Trophoblast cell (in vitro differentiated cells and primary cell): Measurements from ENCODE around the gene PADI1.

Experiments
- DNase-seq, 2 donors: peaks; one replicate each; pipeline ENCODE4 v3.0.0-alpha.2; 2016
- H2AFZ ChIP-seq: 2 replicates; pipeline ENCODE4 v1.6.1; 2013; ENCODE audit warnings: low read length, moderate library complexity, mild to moderate bottlenecking; ENCODE audit not compliant: insufficient read depth, poor library complexity
- H2AK5ac ChIP-seq: 2 replicates; pipeline ENCODE4 v1.6.1; 2013; ENCODE audit warnings: mild to moderate bottlenecking, low read length
- H2BK120ac ChIP-seq: 2 replicates; pipeline ENCODE4 v1.6.1; 2013; ENCODE audit warnings: low read length, mild to moderate bottlenecking, moderate library complexity; ENCODE audit not compliant: insufficient read depth, poor library complexity
- H2BK12ac ChIP-seq: 2 replicates; pipeline ENCODE4 v1.6.1; 2013; ENCODE audit warnings: mild to moderate bottlenecking, low read length, moderate library complexity
- H2BK5ac ChIP-seq: 2 replicates; pipeline ENCODE4 v1.6.1; 2013; ENCODE audit warnings: low read length, low read depth, moderate library complexity, mild to moderate bottlenecking; ENCODE audit not compliant: poor library complexity
- H3K14ac ChIP-seq: 2 replicates; pipeline ENCODE4 v1.6.1; 2013; ENCODE audit warnings: mild to moderate bottlenecking, low read length
- H3K18ac ChIP-seq: 2 replicates; pipeline ENCODE4 v1.6.1; 2013; ENCODE audit warnings: mild to moderate bottlenecking, low read length
- H3K23ac ChIP-seq: 2 replicates; pipeline ENCODE4 v1.6.1; 2013; ENCODE audit warnings: low read length
- H3K27ac ChIP-seq: 2 replicates; pipeline ENCODE4 v1.5.1; 2013; ENCODE audit warnings: low read depth, mild to moderate bottlenecking, inconsistent platforms, low read length, moderate library complexity
- H3K27me3 ChIP-seq: 2 replicates; pipeline ENCODE4 v1.6.1; 2013; ENCODE audit warnings: inconsistent platforms, mild to moderate bottlenecking, low read length, moderate library complexity; ENCODE audit not compliant: insufficient read depth
- H3K36me3 ChIP-seq, 2 experiments: 1 replicate in 1 of 2; 2 replicates in 1 of 2; pipeline ENCODE4 v1.6.1; 2013; ENCODE audit warnings: low read length in 2 of 2, mild to moderate bottlenecking in 2 of 2, moderate library complexity in 1 of 2; ENCODE audit not compliant: insufficient read depth in 2 of 2, control insufficient read depth in 1 of 2
- H3K4ac ChIP-seq: 2 replicates; pipeline ENCODE4 v1.6.1; 2013; ENCODE audit warnings: low read depth, mild to moderate bottlenecking, low read length, moderate library complexity
- H3K4me1 ChIP-seq, 2 experiments: 1 replicate in 1 of 2; 2 replicates in 1 of 2; pipeline ENCODE4 v1.6.1; 2013; ENCODE audit warnings: low read length in 2 of 2, mild to moderate bottlenecking in 2 of 2, moderate library complexity in 1 of 2; ENCODE audit not compliant: insufficient read depth in 2 of 2, control insufficient read depth in 1 of 2
- H3K4me2 ChIP-seq: 2 replicates; pipeline ENCODE4 v1.6.1; 2013; ENCODE audit warnings: inconsistent platforms, mild to moderate bottlenecking, low read length, moderate library complexity
- H3K4me3 ChIP-seq: 2 replicates; pipeline ENCODE4 v1.5.1; 2013; ENCODE audit warnings: mild to moderate bottlenecking, low read depth, low read length, inconsistent platforms
- H3K79me1 ChIP-seq: one replicate; pipeline ENCODE4 v1.6.1; 2013; ENCODE audit warnings: low read length
- H3K79me2 ChIP-seq: 2 replicates; pipeline ENCODE4 v1.6.1; 2013; ENCODE audit warnings: low read length, mild to moderate bottlenecking; ENCODE audit not compliant: control insufficient read depth, insufficient read depth, poor library complexity
- H3K9ac ChIP-seq: 2 replicates; pipeline ENCODE4 v1.6.1; 2013; ENCODE audit warnings: mild to moderate bottlenecking, low read length
- H3K9me3 ChIP-seq: 2 replicates; pipeline ENCODE4 v1.6.1; 2013; ENCODE audit warnings: low read depth, mild to moderate bottlenecking, control low read depth, inconsistent platforms, low read length; ENCODE audit not compliant: insufficient read depth
- H4K12ac ChIP-seq: 2 replicates; pipeline ENCODE4 v1.6.1; 2013; ENCODE audit warnings: low read depth, mild to moderate bottlenecking, low read length, moderate library complexity
- H4K8ac ChIP-seq: 2 replicates; pipeline ENCODE4 v1.6.1; 2013; ENCODE audit warnings: low read depth, mild to moderate bottlenecking, low read length, moderate library complexity
- H4K91ac ChIP-seq: one replicate; pipeline ENCODE4 v1.6.1; 2013; ENCODE audit warnings: low read depth, mild to moderate bottlenecking, low read length, moderate library complexity
- WGBS: extraction: QIAGEN DNeasy Blood & Tissue Kit; methylation state at CpG from one replicate; pipeline ENCODE4 v1.1.7; 2013; ENCODE audit warnings: missing lambda C conversion rate; ENCODE audit not compliant: insufficient read length, insufficient coverage; ENCODE audit errors: extremely low coverage; 5-methylcytosine and 5-hydroxymethylcytosine counted together

The PADI1 gene

DNA sequence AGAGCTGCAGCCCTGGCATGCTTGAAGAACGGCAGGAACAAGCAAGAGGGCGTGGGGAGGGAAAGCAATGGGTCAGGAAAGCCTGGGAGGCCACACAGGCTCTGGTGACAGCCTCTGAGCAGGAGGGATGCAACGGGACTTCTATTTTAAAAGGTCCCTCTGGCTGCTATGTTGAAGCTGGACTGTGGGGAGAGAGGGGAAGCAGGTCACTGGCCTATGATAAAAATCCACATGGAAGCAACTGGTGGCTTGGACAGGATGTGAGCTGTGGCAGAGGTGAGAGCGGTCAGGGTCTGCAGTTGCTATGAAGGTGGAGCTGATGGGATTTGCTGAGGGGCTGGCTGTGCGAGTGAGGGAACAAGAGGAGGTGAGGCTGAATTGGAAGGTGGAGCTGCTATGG, 11.2 kb downstream of the PADI1 start:
- Histone ChIP-seq H3K4ac (no peak overlapping the region), H3K4me2 (no peak overlapping the region), H2BK5ac (no peak overlapping the region), H3K27ac (no peak overlapping the region), H2AK5ac (no peak overlapping the region), H3K79me2 (no peaks in the 10 kb centered on the region), H2BK120ac (no peak overlapping the region), H3K4me1 (peaks cover 5 to 6% of the 10 kb centered on the region in 2 experiments), H3K23ac (no peak overlapping the region), H2BK12ac (peak overlapping the region; percentile 26), H2AFZ (no peak overlapping the region), H3K27me3 (no peaks in the 10 kb centered on the region), H4K8ac (no peak overlapping the region), H3K18ac (no peak overlapping the region), H3K9me3 (no peaks in the 10 kb centered on the region), H3K14ac (no peak overlapping the region), H3K79me1 (no peaks in the 10 kb centered on the region), H4K12ac (no peak overlapping the region), H3K36me3 (no peaks in the 10 kb centered on the region), H3K9ac (no peak overlapping the region), H4K91ac (no peak overlapping the region), H3K4me3 (no peak overlapping the region)
- no CpG with 5 or more reads among the region's 5 CpGs for WGBS
- DNase-seq = no peak

DNA sequence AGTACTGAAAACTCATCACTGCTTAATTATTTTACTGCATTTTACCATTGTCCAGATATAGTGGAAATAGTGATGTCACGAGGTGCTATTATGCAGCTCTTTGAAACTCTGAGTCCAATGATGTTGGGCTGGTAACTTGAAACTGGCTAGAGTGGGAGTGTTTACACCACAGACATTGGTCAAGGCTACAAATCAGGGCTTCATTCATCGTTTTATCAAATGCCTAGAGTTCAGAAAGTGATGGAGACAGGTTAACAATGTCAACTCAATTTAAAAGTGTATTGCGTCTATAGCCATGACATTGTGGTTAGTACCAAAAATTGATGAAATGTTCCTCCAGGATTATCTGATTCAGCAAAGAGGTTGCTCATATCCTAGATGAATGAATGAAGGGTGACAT, 12.7 kb downstream of the PADI1 start:
- H3K14ac ChIP-seq = no peak overlapping the region
- no peak for DNase-seq
- no CpG with 5 or more reads among the region's 3 CpGs for WGBS
- H3K27me3 ChIP-seq = no peaks in the 10 kb centered on the region
- no peak overlapping the region for H3K23ac ChIP-seq
- no peak overlapping the region for H2AK5ac ChIP-seq
- no peak overlapping the region for H4K91ac ChIP-seq
- no peak overlapping the region for H3K18ac ChIP-seq
- H3K4me1 ChIP-seq = peaks cover 2 to 5% of the 10 kb centered on the region in 2 experiments
- H3K79me1 ChIP-seq = no peaks in the 10 kb centered on the region
- H3K4me2 ChIP-seq = no peak overlapping the region
- no peak overlapping the region for H3K27ac ChIP-seq
- H4K8ac ChIP-seq = no peak overlapping the region
- H2BK12ac ChIP-seq = no peak overlapping the region
- H3K36me3 ChIP-seq = no peaks in the 10 kb centered on the region
- H3K9me3 ChIP-seq = no peaks in the 10 kb centered on the region
- no peak overlapping the region for H3K4me3 ChIP-seq
- no peak overlapping the region for H2BK120ac ChIP-seq
- no peak overlapping the region for H2BK5ac ChIP-seq
- no peak overlapping the region for H2AFZ ChIP-seq
- no peak overlapping the region for H3K4ac ChIP-seq
- H3K9ac ChIP-seq = no peak overlapping the region
- H4K12ac ChIP-seq = no peak overlapping the region
- no peaks in the 10 kb centered on the region for H3K79me2 ChIP-seq

DNA sequence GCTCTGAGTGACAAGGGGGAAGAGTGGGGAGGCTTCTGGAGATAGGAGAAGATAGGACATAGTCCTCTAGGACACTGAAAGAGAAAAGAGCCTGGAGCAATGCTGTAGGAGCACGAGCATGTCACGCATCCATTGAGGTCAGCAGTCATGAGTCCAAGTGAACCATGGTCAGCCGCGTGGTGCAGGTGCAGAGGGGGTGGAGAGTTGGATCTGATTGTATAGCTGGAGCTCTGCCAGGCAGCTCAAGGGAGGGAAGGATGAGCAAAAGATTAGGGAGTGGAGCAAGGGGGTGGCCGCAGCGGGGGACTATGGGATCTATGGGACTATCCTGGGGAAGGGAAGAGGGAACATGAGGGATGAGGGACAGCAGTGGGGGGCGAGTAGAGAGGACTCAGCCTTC, 14.0 kb downstream of the PADI1 start:
- Histone ChIP-seq H4K8ac (no peak overlapping the region), H3K14ac (no peak overlapping the region), H3K4me2 (no peak overlapping the region), H2AFZ (no peak overlapping the region), H3K36me3 (no peaks in the 10 kb centered on the region), H3K4me1 (peaks cover 0 to 3% of the 10 kb centered on the region in 2 experiments), H3K9ac (no peak overlapping the region), H3K18ac (no peak overlapping the region), H2BK5ac (no peak overlapping the region), H4K12ac (no peak overlapping the region), H3K4me3 (no peak overlapping the region), H3K79me1 (no peaks in the 10 kb centered on the region), H3K9me3 (no peaks in the 10 kb centered on the region), H3K4ac (no peak overlapping the region), H2AK5ac (no peak overlapping the region), H3K23ac (no peak overlapping the region), H3K27ac (no peak overlapping the region), H4K91ac (no peak overlapping the region), H2BK120ac (no peak overlapping the region), H3K27me3 (no peaks in the 10 kb centered on the region), H3K79me2 (no peaks in the 10 kb centered on the region), H2BK12ac (no peak overlapping the region)
- DNase-seq = peak in 1 of 2 donors; percentile 44
- no CpG with 5 or more reads among the region's 7 CpGs for WGBS

DNA sequence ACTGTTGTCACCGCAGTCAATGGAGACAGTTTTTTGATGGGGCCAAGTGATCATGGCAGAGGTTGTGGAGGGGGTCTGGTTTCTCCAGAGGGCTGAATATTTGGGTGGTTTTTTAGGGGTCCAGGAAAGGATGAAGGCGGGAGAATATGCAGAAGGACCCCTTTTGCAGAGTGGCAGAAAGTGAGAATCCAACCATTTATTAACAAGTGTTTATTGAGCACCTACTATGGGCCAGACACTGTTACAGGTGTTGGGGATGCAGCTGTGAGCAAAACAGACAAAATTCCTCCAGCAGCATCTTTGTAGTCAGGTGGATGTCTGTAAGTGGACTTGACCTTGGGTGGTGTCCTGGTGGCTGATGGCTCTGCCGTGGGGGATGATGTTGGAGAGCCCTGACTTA, 15.4 kb downstream of the PADI1 start:
- H2AK5ac ChIP-seq = no peak overlapping the region

More for the DNA sequence above, 15.4 kb downstream of the PADI1 start:
- Histone ChIP-seq H3K18ac (no peak overlapping the region), H3K36me3 (no peaks in the 10 kb centered on the region), H4K8ac (no peak overlapping the region), H3K23ac (no peak overlapping the region), H4K12ac (no peak overlapping the region), H3K79me2 (no peaks in the 10 kb centered on the region), H2BK12ac (no peak overlapping the region), H3K9ac (no peak overlapping the region), H3K4me3 (no peak overlapping the region), H3K4me1 (peaks cover 2 to 3% of the 10 kb centered on the region in 2 experiments), H3K27ac (no peak overlapping the region), H3K4ac (no peak overlapping the region), H2AFZ (no peak overlapping the region), H2BK5ac (no peak overlapping the region), H3K27me3 (no peaks in the 10 kb centered on the region), H4K91ac (no peak overlapping the region), H3K79me1 (no peaks in the 10 kb centered on the region), H2BK120ac (no peak overlapping the region), H3K4me2 (no peak overlapping the region), H3K9me3 (no peaks in the 10 kb centered on the region), H3K14ac (no peak overlapping the region)
- DNase-seq = no peak
- whole genome bisulfite sequencing = no CpG with 5 or more reads among the region's 3 CpGs
